Mesothelial cell of epicardium (in vitro differentiated cells): ENCODE results near the gene CACNA1H. TPM values are rescaled to one million over a fixed set of nuclear protein-coding genes. Genes with fewer than 3 reads are reported as not detected.

Experiments used
- DNase-seq, 2 experiments: peaks; one replicate each; pipeline ENCODE4 v3.0.0; 2021; ENCODE audit warnings: low spot score in 2 of 2; ENCODE audit not compliant: unreplicated experiment in 2 of 2
- H3K27ac Mint-ChIP-seq: 2 replicates; pipeline ENCODE4 v1.8.0; 2021; ENCODE audit warnings: mixed read lengths
- H3K27me3 Mint-ChIP-seq: 2 replicates; pipeline ENCODE4 v1.8.0; 2021; ENCODE audit warnings: low read depth, mixed read lengths
- H3K36me3 Mint-ChIP-seq: 2 replicates; pipeline ENCODE4 v1.8.0; 2021; ENCODE audit warnings: mixed read lengths
- H3K4me1 Mint-ChIP-seq: 2 replicates; pipeline ENCODE4 v1.8.0; 2021; ENCODE audit warnings: mixed read lengths
- H3K4me3 Mint-ChIP-seq: 2 replicates; pipeline ENCODE4 v1.8.0; 2021; ENCODE audit warnings: mild to moderate bottlenecking, moderate library complexity, mixed read lengths
- H3K9me3 Mint-ChIP-seq: 2 replicates; pipeline ENCODE4 v1.8.0; 2021; ENCODE audit warnings: mixed read lengths
- CTCF ChIP-seq: fragments of 200-600 bp; sonication (generic); IDR thresholded peaks from one replicate; pipeline ENCODE4 v1.5.0; 2021; ENCODE audit warnings: antibody characterized with exemption; ENCODE audit not compliant: unreplicated experiment
- total RNA-seq: library from RNA; stranded (reverse); gene quantifications from 3 replicates; pipeline ENCODE4 v1.2.1, GENCODE V29; 2021

Gene CACNA1H
- total RNA-seq, 1 donor from 2014 or later = 41.8 TPM

- H3K36me3 Mint-ChIP-seq = peaks cover 3% of the 10 kb centered on the region
- no peaks in the 10 kb centered on the region for H3K27me3 Mint-ChIP-seq
- H3K27ac Mint-ChIP-seq = no peak overlapping the region
- no peak overlapping the region for H3K4me3 Mint-ChIP-seq
- no peaks in the 10 kb centered on the region for H3K9me3 Mint-ChIP-seq
- H3K4me1 Mint-ChIP-seq = no peaks in the 10 kb centered on the region
- no peak for TF ChIP-seq CTCF
- no peak for DNase-seq
Observed at GRCh38 chr16:1209081-1209480, 56.2 kb downstream of the CACNA1H start.

- no peak for TF ChIP-seq CTCF
- Mint-ChIP-seq H3K4me3 (no peak overlapping the region), H3K9me3 (no peaks in the 10 kb centered on the region), H3K27me3 (no peaks in the 10 kb centered on the region), H3K27ac (no peak overlapping the region), H3K4me1 (no peaks in the 10 kb centered on the region), H3K36me3 (peaks cover under 1% of the 10 kb centered on the region)
- no peak for DNase-seq
Observed at GRCh38 chr16:1210461-1210860, 57.6 kb downstream of the CACNA1H start.

- no peak for TF ChIP-seq CTCF
- Mint-ChIP-seq H3K4me1 (no peaks in the 10 kb centered on the region), H3K36me3 (no peaks in the 10 kb centered on the region), H3K27me3 (no peaks in the 10 kb centered on the region), H3K27ac (no peak overlapping the region), H3K4me3 (no peak overlapping the region), H3K9me3 (no peaks in the 10 kb centered on the region)
- DNase-seq = no peak
Observed at GRCh38 chr16:1211451-1212268, 58.8 kb downstream of the CACNA1H start.

GRCh38 chr16:1212616-1213194, 59.8 kb downstream of the CACNA1H start:
- Mint-ChIP-seq H3K4me1 (no peaks in the 10 kb centered on the region), H3K9me3 (no peaks in the 10 kb centered on the region), H3K27me3 (no peaks in the 10 kb centered on the region), H3K27ac (no peak overlapping the region), H3K36me3 (no peaks in the 10 kb centered on the region), H3K4me3 (no peak overlapping the region)
- no peak for DNase-seq
- TF ChIP-seq CTCF = no peak

GRCh38 chr16:1213231-1213630, 60.3 kb downstream of the CACNA1H start:
- no peaks in the 10 kb centered on the region for H3K36me3 Mint-ChIP-seq
- no peak for TF ChIP-seq CTCF
- no peaks in the 10 kb centered on the region for H3K4me1 Mint-ChIP-seq
- no peaks in the 10 kb centered on the region for H3K9me3 Mint-ChIP-seq
- no peaks in the 10 kb centered on the region for H3K27me3 Mint-ChIP-seq
- H3K27ac Mint-ChIP-seq = no peak overlapping the region
- no peak for DNase-seq
- no peak overlapping the region for H3K4me3 Mint-ChIP-seq
